Keratinocyte (primary cell): Measurements from ENCODE around the gene FGGY.

Experiments
- EZH2 ChIP-seq: IDR thresholded peaks from one replicate; pipeline ENCODE4 v1.6.1; 2012; ENCODE audit warnings: inconsistent platforms, mild to moderate bottlenecking, low read length, moderate library complexity
- TF ChIP-seq, protein P1 (sequence below), 3 experiments: IDR thresholded peaks in 1 of 3; conservative IDR thresholded peaks in 1 of 3; optimal IDR thresholded peaks in 1 of 3; 2 replicates in 2 of 3; 3 replicates in 1 of 3; pipeline versions ENCODE3 to v1.5.1; 2011; ENCODE audit warnings: low read length in 3 of 3, mild to moderate bottlenecking in 3 of 3, moderate library complexity in 2 of 3, control low read depth in 1 of 3, inconsistent platforms in 1 of 3; ENCODE audit not compliant: insufficient read depth in 2 of 3; ENCODE audit errors: extremely low read depth in 1 of 3

GRCh38 chr1:59350521-59350920 is 53.6 kb downstream of the FGGY start:
- TF ChIP-seq, protein P1, sequence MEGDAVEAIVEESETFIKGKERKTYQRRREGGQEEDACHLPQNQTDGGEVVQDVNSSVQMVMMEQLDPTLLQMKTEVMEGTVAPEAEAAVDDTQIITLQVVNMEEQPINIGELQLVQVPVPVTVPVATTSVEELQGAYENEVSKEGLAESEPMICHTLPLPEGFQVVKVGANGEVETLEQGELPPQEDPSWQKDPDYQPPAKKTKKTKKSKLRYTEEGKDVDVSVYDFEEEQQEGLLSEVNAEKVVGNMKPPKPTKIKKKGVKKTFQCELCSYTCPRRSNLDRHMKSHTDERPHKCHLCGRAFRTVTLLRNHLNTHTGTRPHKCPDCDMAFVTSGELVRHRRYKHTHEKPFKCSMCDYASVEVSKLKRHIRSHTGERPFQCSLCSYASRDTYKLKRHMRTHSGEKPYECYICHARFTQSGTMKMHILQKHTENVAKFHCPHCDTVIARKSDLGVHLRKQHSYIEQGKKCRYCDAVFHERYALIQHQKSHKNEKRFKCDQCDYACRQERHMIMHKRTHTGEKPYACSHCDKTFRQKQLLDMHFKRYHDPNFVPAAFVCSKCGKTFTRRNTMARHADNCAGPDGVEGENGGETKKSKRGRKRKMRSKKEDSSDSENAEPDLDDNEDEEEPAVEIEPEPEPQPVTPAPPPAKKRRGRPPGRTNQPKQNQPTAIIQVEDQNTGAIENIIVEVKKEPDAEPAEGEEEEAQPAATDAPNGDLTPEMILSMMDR (optimal IDR thresholded peaks at IDR 0.05 in 1 of 3, IDR thresholded peaks at IDR 0.05 in 1 of 3, conservative IDR thresholded peaks at IDR 0.05 in 1 of 3; ENCODE audit: extremely low read depth in 1 of 3, insufficient read depth in 2 of 3, low read length in 3 of 3), result no peak
- no peak for TF ChIP-seq EZH2
